LNCaP clone FGC (cell line): ENCODE data around the gene RALGDS.

ENCODE experiments used
- DNase-seq: peaks from one replicate; pipeline ENCODE4 v3.0.0-alpha.2; 2011; ENCODE audit warnings: low read depth
- H3K4me3 ChIP-seq: 2 replicates; pipeline ENCODE4 v1.5.1; 2011; ENCODE audit warnings: mild to moderate bottlenecking, low read depth, low read length, control low read depth
- TF ChIP-seq, protein P1 (sequence below): IDR thresholded peaks from 2 replicates; pipeline ENCODE4 v1.5.1; 2012; ENCODE audit warnings: mild to moderate bottlenecking; ENCODE audit not compliant: control insufficient read depth, insufficient read depth; ENCODE audit errors: extremely low read depth

Gene RALGDS

DNA sequence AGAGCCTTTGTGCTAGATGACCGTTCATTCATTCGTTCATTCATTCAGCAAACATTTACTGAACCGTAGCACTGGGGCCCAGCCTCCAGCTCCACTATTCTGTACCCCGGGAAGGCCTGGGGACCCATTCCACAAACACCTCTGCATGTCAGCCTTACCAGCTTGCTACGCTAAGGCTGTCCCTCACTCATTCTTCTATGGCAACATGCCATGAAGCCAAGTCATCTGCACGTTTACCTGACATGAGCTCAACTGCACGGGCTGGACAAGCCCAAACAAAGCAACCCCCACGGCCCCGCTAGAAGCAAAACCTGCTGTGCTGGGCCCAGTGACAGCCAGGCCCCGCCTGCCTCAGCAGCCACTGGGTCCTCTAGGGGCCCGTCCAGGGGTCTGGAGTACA is 53.2 kb downstream of the RALGDS start:
- TF ChIP-seq, protein P1, sequence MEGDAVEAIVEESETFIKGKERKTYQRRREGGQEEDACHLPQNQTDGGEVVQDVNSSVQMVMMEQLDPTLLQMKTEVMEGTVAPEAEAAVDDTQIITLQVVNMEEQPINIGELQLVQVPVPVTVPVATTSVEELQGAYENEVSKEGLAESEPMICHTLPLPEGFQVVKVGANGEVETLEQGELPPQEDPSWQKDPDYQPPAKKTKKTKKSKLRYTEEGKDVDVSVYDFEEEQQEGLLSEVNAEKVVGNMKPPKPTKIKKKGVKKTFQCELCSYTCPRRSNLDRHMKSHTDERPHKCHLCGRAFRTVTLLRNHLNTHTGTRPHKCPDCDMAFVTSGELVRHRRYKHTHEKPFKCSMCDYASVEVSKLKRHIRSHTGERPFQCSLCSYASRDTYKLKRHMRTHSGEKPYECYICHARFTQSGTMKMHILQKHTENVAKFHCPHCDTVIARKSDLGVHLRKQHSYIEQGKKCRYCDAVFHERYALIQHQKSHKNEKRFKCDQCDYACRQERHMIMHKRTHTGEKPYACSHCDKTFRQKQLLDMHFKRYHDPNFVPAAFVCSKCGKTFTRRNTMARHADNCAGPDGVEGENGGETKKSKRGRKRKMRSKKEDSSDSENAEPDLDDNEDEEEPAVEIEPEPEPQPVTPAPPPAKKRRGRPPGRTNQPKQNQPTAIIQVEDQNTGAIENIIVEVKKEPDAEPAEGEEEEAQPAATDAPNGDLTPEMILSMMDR, result no peak
- H3K4me3 ChIP-seq, result no peak overlapping the region
- DNase-seq, result no peak

DNA sequence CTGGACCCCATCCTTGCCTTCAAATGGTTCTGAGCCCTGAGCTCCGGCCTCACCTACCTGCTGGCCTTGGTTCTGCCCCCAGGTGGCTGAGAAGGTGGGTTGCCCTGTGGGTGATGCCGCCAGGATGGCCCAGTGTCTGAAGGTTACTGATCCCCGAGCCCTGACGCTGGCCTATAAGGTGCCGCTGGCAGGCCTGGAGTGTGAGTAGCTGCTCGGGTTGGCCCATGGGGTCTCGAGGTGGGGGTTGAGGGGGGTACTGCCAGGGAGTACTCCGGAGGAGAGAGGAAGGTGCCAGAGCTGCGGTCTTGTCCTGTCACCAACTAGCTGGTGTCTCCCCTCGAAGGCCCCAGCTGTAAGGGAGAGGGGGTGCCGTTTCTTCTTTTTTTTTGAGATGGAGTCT is 54.0 kb downstream of the RALGDS start:
- TF ChIP-seq, protein P1, result no peak
- H3K4me3 ChIP-seq, result no peak overlapping the region
- DNase-seq, result no peak

DNA sequence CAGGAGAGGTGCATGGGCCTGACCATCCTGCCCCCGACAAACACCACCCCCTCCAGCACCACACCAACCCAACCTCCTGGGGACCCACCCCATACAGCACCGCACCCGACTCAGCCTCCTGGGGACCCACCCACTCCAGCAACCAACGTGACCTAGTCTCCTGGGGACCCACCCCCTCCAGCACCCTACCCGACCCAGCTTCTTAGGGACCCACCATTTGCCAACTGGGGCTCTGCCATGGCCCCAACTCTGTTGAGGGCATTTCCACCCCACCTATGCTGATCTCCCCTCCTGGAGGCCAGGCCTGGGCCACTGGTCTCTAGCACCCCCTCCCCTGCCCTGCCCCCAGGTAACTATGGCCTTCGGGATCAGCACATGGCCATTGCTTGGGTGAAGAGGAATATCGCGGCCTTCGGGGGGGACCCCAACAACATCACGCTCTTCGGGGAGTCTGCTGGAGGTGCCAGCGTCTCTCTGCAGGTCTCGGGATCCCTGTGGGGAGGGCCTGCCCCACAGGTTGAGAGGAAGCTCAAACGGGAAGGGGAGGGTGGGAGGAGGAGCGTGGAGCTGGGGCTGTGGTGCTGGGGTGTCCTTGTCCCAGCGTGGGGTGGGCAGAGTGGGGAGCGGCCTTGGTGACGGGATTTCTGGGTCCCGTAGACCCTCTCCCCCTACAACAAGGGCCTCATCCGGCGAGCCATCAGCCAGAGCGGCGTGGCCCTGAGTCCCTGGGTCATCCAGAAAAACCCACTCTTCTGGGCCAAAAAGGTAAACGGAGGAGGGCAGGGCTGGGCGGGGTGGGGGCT is 54.7 kb downstream of the RALGDS start:
- DNase-seq, result no peak
- H3K4me3 ChIP-seq, result no peak overlapping the region
- TF ChIP-seq, protein P1, result no peak

DNA sequence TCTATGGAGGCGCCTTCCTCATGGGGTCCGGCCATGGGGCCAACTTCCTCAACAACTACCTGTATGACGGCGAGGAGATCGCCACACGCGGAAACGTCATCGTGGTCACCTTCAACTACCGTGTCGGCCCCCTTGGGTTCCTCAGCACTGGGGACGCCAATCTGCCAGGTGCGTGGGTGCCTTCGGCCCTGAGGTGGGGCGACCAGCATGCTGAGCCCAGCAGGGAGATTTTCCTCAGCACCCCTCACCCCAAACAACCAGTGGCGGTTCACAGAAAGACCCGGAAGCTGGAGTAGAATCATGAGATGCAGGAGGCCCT is 56.0 kb downstream of the RALGDS start:
- DNase-seq, result no peak
- TF ChIP-seq, protein P1, result no peak
- no peak overlapping the region for H3K4me3 ChIP-seq

DNA sequence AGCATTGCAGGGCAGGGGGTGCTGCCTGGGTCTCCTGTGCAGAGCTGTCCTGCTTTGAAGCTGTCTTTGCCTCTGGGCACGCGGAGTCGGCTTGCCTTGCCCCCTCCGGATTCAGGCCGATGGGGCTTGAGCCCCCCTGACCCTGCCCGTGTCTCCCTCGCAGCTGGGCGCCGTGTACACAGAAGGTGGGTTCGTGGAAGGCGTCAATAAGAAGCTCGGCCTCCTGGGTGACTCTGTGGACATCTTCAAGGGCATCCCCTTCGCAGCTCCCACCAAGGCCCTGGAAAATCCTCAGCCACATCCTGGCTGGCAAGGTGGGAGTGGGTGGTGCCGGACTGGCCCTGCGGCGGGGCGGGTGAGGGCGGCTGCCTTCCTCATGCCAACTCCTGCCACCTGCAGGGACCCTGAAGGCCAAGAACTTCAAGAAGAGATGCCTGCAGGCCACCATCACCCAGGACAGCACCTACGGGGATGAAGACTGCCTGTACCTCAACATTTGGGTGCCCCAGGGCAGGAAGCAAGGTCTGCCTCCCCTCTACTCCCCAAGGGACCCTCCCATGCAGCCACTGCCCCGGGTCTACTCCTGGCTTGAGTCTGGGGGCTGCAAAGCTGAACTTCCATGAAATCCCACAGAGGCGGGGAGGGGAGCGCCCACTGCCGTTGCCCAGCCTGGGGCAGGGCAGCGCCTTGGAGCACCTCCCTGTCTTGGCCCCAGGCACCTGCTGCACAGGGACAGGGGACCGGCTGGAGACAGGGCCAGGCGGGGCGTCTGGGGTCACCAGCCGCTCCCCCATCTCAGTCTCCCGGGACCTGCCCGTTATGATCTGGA is 56.6 kb downstream of the RALGDS start:
- TF ChIP-seq, protein P1, result no peak
- H3K4me3 ChIP-seq, result no peak overlapping the region
- DNase-seq, result no peak

- H3K4me3 ChIP-seq, result no peak overlapping the region
- DNase-seq, result no peak
- TF ChIP-seq, protein P1, result no peak
Observed at GRCh38 chr9:133063500-133064231, 57.4 kb downstream of the RALGDS start.
